Left ventricle myocardium inferior (tissue), 1 donor: ENCODE data around the gene TBC1D4. TPM values are rescaled to one million over a fixed set of nuclear protein-coding genes. Genes with fewer than 3 reads are reported as not detected.
A peak's percentile ranks its signal among the peaks of the same experiment; 100 is the strongest.

Experiments
- DNase-seq: peaks from one replicate; pipeline ENCODE4 v3.0.0-alpha.2; 2020
- H3K27ac ChIP-seq: fragments of 200-600 bp; replicated peaks from 2 replicates; pipeline ENCODE4 v1.8.0; 2021
- H3K27me3 ChIP-seq: fragments of 200-600 bp; 2 replicates; pipeline ENCODE4 v1.8.0; 2021; ENCODE audit warnings: low read depth
- H3K36me3 ChIP-seq: fragments of 200-600 bp; 2 replicates; pipeline ENCODE4 v1.8.0; 2021
- H3K4me1 ChIP-seq: fragments of 200-600 bp; 2 replicates; pipeline ENCODE4 v1.8.0; 2021
- H3K4me3 ChIP-seq: fragments of 200-600 bp; 2 replicates; pipeline ENCODE4 v1.8.0; 2021; ENCODE audit warnings: mild to moderate bottlenecking, moderate library complexity
- H3K9me3 ChIP-seq: fragments of 200-600 bp; replicated peaks from 2 replicates; pipeline ENCODE4 v1.8.0; 2021
- intact Hi-C: fragments of 100-400 bp; cut with micrococcal nuclease; formaldehyde crosslinking; loops from one replicate; pipeline ENCODE4 v1.11.0; 2022
- total RNA-seq: library from RNA; stranded (reverse); fragmentation: NEBNext Ultra II Directional; extraction: Animal tissue kit (Norgen Biotek cat#: 25700); gene quantifications from one replicate; pipeline ENCODE4 v1.2.1, GENCODE V29; 2021
- TF ChIP-seq, protein P1 (sequence below): fragments of 200-600 bp; IDR thresholded peaks from 2 replicates; pipeline ENCODE4 v1.8.0; 2021; ENCODE audit warnings: antibody characterized with exemption, mild to moderate bottlenecking, borderline replicate concordance
- donor health status: DM: no; HTN: yes; CAD: no; lungs with severe emphysema.

TBC1D4 gene
- total RNA-seq, 1 donor from 2014 or later = 97.5 TPM

DNA sequence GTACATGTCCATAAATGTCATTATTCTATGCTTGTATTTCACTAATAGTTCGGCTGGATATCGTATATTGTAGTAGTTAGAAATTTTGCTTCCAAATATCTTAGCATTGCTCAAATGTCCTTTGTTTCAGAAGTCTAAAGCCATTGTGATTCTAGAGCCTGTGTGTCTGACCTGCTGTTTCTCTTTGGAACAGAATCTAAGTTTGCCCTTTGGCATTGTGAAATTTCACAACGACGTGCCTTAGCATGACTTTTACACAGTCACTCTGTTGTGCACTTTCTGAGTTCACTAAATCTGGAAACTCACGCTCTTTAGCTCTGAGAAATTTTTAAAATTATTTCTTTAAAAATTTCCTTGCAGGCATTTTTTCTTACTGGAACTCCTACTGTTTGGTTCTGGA is 152.2 kb downstream of the TBC1D4 start:
- Histone ChIP-seq H3K4me1 (peaks cover 50% of the 10 kb centered on the region), H3K27me3 (no peaks in the 10 kb centered on the region), H3K27ac (peak overlapping the region; percentile 35), H3K4me3 (no peak overlapping the region), H3K9me3 (no peaks in the 10 kb centered on the region), H3K36me3 (peaks cover 9% of the 10 kb centered on the region)
- DNase-seq = no peak
- intact Hi-C loops = no loop called here
- TF ChIP-seq, protein P1, sequence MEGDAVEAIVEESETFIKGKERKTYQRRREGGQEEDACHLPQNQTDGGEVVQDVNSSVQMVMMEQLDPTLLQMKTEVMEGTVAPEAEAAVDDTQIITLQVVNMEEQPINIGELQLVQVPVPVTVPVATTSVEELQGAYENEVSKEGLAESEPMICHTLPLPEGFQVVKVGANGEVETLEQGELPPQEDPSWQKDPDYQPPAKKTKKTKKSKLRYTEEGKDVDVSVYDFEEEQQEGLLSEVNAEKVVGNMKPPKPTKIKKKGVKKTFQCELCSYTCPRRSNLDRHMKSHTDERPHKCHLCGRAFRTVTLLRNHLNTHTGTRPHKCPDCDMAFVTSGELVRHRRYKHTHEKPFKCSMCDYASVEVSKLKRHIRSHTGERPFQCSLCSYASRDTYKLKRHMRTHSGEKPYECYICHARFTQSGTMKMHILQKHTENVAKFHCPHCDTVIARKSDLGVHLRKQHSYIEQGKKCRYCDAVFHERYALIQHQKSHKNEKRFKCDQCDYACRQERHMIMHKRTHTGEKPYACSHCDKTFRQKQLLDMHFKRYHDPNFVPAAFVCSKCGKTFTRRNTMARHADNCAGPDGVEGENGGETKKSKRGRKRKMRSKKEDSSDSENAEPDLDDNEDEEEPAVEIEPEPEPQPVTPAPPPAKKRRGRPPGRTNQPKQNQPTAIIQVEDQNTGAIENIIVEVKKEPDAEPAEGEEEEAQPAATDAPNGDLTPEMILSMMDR = no peak

GRCh38 chr13:75329097-75329496 is 152.9 kb downstream of the TBC1D4 start:
- TF ChIP-seq, protein P1 = no peak
- intact Hi-C loops = no loop called here
- no peak overlapping the region for H3K27ac ChIP-seq

GRCh38 chr13:75327135-75327510 is 154.8 kb downstream of the TBC1D4 start:
- intact Hi-C loops = no loop called here
- Histone ChIP-seq H3K27ac (peak overlapping the region; percentile 57), H3K27me3 (no peaks in the 10 kb centered on the region), H3K36me3 (peaks cover 15% of the 10 kb centered on the region), H3K4me1 (peaks cover 48% of the 10 kb centered on the region), H3K4me3 (peak overlapping the region; percentile 46), H3K9me3 (no peaks in the 10 kb centered on the region)
- TF ChIP-seq, protein P1 = no peak
- no peak for DNase-seq

More at GRCh38 chr13:75329097-75329496, 152.9 kb downstream of the TBC1D4 start:
- no peaks in the 10 kb centered on the region for H3K9me3 ChIP-seq
- H3K27me3 ChIP-seq = no peaks in the 10 kb centered on the region
- peaks cover 56% of the 10 kb centered on the region for H3K4me1 ChIP-seq
- peaks cover 6% of the 10 kb centered on the region for H3K36me3 ChIP-seq
- no peak for DNase-seq
- H3K4me3 ChIP-seq = no peak overlapping the region

DNA sequence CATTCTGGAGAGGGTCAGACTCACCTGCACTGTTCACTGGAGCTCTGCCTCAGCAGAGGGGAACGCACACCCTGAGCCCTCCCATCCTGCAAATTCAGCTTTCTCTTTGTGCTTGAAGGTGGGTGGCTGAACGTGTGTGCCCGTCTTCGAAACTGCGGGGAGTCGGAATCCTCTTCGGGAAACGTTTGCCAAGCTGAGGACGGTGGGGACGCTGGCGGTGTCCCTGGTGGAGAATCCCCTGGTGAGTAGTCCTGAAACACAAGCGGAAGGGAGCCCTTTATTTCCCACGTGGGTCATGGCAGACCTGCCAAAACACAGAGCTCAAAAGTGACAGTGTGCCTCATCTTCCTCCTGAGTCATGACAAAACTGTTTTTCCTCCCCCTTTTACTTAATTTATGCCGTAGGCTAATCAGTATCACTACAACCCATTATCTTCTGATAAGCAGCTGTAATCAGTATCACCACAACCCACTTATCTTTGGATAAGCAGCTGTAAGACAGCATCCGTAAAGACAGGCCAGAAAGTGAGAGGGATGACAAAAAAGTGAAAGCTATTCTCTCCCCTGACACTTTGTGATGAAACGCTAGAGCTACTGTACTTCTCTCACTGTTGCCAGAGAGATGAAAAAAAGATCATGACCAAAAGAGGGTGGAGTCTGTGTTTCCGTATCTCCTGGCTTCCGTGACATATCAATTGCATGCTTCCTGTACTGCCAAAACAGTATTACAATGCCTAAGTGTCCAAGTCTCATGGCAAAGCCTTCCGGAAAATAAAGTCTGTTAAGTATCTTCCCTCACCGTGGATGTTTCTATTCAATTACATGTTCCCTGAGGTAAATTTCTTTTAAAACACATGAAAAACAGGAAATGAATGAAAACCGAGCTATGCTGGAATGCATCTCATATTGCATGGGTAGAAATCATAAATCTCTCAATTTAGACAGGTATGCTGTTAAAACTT is 155.5 kb downstream of the TBC1D4 start:
- Histone ChIP-seq H3K4me3 (peak overlapping the region; percentile 46), H3K27me3 (no peaks in the 10 kb centered on the region), H3K9me3 (no peaks in the 10 kb centered on the region), H3K36me3 (peaks cover 18% of the 10 kb centered on the region), H3K27ac (peak overlapping the region; percentile 57), H3K4me1 (peaks cover 42% of the 10 kb centered on the region)
- intact Hi-C loops = no loop called here
- TF ChIP-seq, protein P1 = no peak
- no peak for DNase-seq

DNA sequence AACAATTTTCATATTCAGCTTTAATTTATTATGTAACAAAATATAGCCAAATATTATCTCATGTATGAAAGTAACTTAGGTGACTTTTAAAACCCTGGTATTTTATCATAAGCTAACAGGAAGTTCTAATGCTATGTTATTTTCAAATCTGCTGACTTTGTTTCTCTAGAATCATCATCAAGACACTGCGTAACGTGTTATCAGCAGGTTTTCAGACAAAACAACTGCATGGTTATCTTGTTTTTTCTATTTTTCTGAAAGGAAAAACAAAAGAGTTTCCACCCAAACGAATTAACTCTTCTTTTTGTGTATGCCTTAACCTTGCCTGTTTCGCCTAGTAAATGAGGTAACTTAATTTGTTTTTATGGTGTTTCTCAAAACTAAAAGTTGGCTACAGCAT is 156.3 kb downstream of the TBC1D4 start:
- intact Hi-C loops = no loop called here
- TF ChIP-seq, protein P1 = no peak
- H3K27ac ChIP-seq = peak overlapping the region; percentile 57

More for the DNA sequence above, 156.3 kb downstream of the TBC1D4 start:
- H3K9me3 ChIP-seq = no peaks in the 10 kb centered on the region
- H3K27me3 ChIP-seq = no peaks in the 10 kb centered on the region
- peaks cover 18% of the 10 kb centered on the region for H3K36me3 ChIP-seq
- H3K4me3 ChIP-seq = peak overlapping the region; percentile 46
- peaks cover 35% of the 10 kb centered on the region for H3K4me1 ChIP-seq
- DNase-seq = no peak
